HepG2 (cell line): ENCODE measurements around the gene NECTIN2. TPM values are rescaled to one million over a fixed set of nuclear protein-coding genes. Genes with fewer than 3 reads are reported as not detected.
A peak's percentile ranks its signal among the peaks of the same experiment; 100 is the strongest.

Experiments used
- ASH2L ChIP-seq: fragments of 300-600, 200-600 bp; sonication (generic); IDR thresholded peaks from 2 replicates; pipeline ENCODE4 v1.7.0; 2017; ENCODE audit warnings: low read depth, mild to moderate bottlenecking, moderate library complexity, mixed read lengths, low read length; ENCODE audit not compliant: insufficient read length
- CHD2 ChIP-seq: IDR thresholded peaks from 2 replicates; pipeline ENCODE4 v1.6.1; 2011; ENCODE audit warnings: low read depth, low read length, improper control_type of control experiment
- HDAC1 ChIP-seq: sonication (generic); formaldehyde crosslinking; IDR thresholded peaks from 2 replicates; pipeline ENCODE4 v1.5.1; 2020; ENCODE audit warnings: mild to moderate bottlenecking, missing genetic modification reagents
- HDAC2 ChIP-seq: sonication (generic); formaldehyde crosslinking; IDR thresholded peaks from 2 replicates; pipeline ENCODE4 v1.4.0; 2020; ENCODE audit warnings: missing genetic modification reagents
- HNRNPL ChIP-seq: fragments of 200-400 bp; formaldehyde crosslinking; IDR thresholded peaks from 2 replicates; pipeline ENCODE4 v1.6.1; 2017; ENCODE audit warnings: mild to moderate bottlenecking, low read depth, low read length
- MED1 ChIP-seq: sonication (generic); formaldehyde crosslinking; IDR thresholded peaks from 2 replicates; pipeline ENCODE4 v1.4.0; 2020; ENCODE audit warnings: missing genetic modification reagents
- MTA1 ChIP-seq: sonication (generic); formaldehyde crosslinking; IDR thresholded peaks from 2 replicates; pipeline ENCODE4 v1.4.0; 2020; ENCODE audit warnings: missing genetic modification reagents, mild to moderate bottlenecking, borderline replicate concordance
- NFIC ChIP-seq: IDR thresholded peaks from 2 replicates; pipeline ENCODE4 v1.6.1; 2012; ENCODE audit warnings: mild to moderate bottlenecking, low read length, inconsistent platforms
- RCOR2 ChIP-seq: IDR thresholded peaks from 2 replicates; pipeline ENCODE4 v1.6.1; 2016; ENCODE audit warnings: missing biosample characterization, missing genetic modification reagents
- RXRB ChIP-seq: IDR thresholded peaks from 2 replicates; pipeline ENCODE4 v1.6.1; 2016; ENCODE audit warnings: borderline replicate concordance, missing genetic modification reagents, missing compliant biosample characterization
- SALL1 ChIP-seq: sonication (generic); formaldehyde crosslinking; IDR thresholded peaks from 2 replicates; pipeline ENCODE4 v1.8.0; 2022; ENCODE audit warnings: mild to moderate bottlenecking, missing genetic modification reagents
- SATB2 ChIP-seq: sonication (generic); formaldehyde crosslinking; IDR thresholded peaks from 2 replicates; pipeline ENCODE4 v1.5.0; 2020; ENCODE audit warnings: missing genetic modification reagents
- ZBTB2 ChIP-seq: sonication (generic); formaldehyde crosslinking; IDR thresholded peaks from 2 replicates; pipeline ENCODE4 v1.8.0; 2022; ENCODE audit warnings: low read depth, missing genetic modification reagents
- ZBTB3 ChIP-seq: sonication (generic); formaldehyde crosslinking; IDR thresholded peaks from 2 replicates; pipeline ENCODE4 v1.4.0; 2020; ENCODE audit warnings: low read depth, mild to moderate bottlenecking, moderate library complexity, missing genetic modification reagents, borderline replicate concordance
- ZBTB33 ChIP-seq: sonication (generic); formaldehyde crosslinking; IDR thresholded peaks from 2 replicates; pipeline ENCODE4 v1.4.0; 2020; ENCODE audit warnings: missing genetic modification reagents
- ZBTB38 ChIP-seq: sonication (generic); formaldehyde crosslinking; IDR thresholded peaks from 2 replicates; pipeline ENCODE4 v1.5.1; 2020; ENCODE audit warnings: mild to moderate bottlenecking, missing genetic modification reagents
- ZBTB4 ChIP-seq: sonication (generic); formaldehyde crosslinking; IDR thresholded peaks from 2 replicates; pipeline ENCODE4 v1.4.0; 2020; ENCODE audit warnings: missing genetic modification reagents, mild to moderate bottlenecking, borderline replicate concordance
- ZBTB44 ChIP-seq: sonication (generic); formaldehyde crosslinking; IDR thresholded peaks from 2 replicates; pipeline ENCODE4 v1.4.0; 2020; ENCODE audit warnings: missing genetic modification reagents
- ZNF205 ChIP-seq: IDR thresholded peaks from 2 replicates; pipeline ENCODE4 v1.6.1; 2018; ENCODE audit warnings: missing biosample characterization, missing genetic modification reagents
- ZNF552 ChIP-seq: sonication (generic); formaldehyde crosslinking; IDR thresholded peaks from 2 replicates; pipeline ENCODE4 v1.9.0; 2022; ENCODE audit warnings: missing genetic modification reagents, mild to moderate bottlenecking, borderline replicate concordance
- ZSCAN20 ChIP-seq: sonication (generic); formaldehyde crosslinking; IDR thresholded peaks from 2 replicates; pipeline ENCODE4 v1.4.0; 2020; ENCODE audit warnings: missing genetic modification reagents, mild to moderate bottlenecking, borderline replicate concordance
- polyA plus RNA-seq, 8 experiments: library from polyadenylated mRNA; depleted of rRNA in 3 of 8; stranded (reverse) in 7 of 8; unstranded in 1 of 8; fragments of >200 nt; fragmentation: Illumina TruSeq in 4 of 8; extraction: Trizol in 4 of 8; gene quantifications; 2 replicates each; pipeline versions ENCODE4 v1.2.1 to v1.2.3, GENCODE V29; 2011 to 2016; ENCODE audit warnings: low read depth in 4 of 8, missing spikeins in 1 of 8, mixed read lengths in 1 of 8; ENCODE audit not compliant: insufficient read depth in 1 of 8
- total RNA-seq, 5 experiments: library from RNA; depleted of rRNA; stranded (reverse); fragments of >200 nt; fragmentation: Illumina TruSeq; extraction: Trizol; gene quantifications; 2 replicates each; pipeline ENCODE4 v1.2.3, GENCODE V29; 2016; ENCODE audit warnings: low read depth in 1 of 5
- TF ChIP-seq, protein P1 (sequence below): sonication (generic); formaldehyde crosslinking; IDR thresholded peaks from 2 replicates; pipeline ENCODE4 v1.5.0; 2020; ENCODE audit warnings: missing genetic modification reagents

The NECTIN2 gene
- total and polyA plus RNA-seq, 2 of the 13 experiments (the other 11 are each of a cell fraction or from before 2014, with no cell fraction given), result 75.4 to 114 TPM

DNA sequence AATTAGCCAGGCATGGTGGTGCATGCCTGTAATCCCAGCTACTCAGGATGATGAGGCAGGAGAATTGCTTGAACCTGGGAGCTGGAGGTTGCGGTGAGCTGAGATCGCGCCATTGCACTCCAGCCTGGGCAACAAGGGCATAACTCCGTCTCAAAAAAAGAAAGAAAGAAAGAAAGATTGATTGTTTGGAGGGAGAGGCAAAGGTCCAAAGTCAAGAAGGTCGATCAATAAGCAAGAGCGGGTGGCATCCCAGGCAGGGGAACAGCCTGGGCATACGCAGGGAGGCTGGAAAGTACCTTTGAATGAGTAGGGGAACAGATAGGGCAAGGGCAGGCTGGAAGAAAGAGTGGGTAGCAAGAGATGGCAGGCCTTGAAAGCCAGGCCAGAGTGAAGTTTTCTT lies 84.0 kb downstream of the NECTIN2 start (continued):
- no peak for TF ChIP-seq ZSCAN20 (CRISPR knock-in tag)
- TF ChIP-seq ZBTB4 (CRISPR knock-in tag), result peak; percentile 81; the same call in 1 of the 2 replicates
- no peak for TF ChIP-seq ZBTB44 (CRISPR knock-in tag)
- TF ChIP-seq MED1, result 0 out of 2 replicates have a peak, but pooled peaks have one; percentile 14
- TF ChIP-seq ZNF552 (CRISPR knock-in tag), result no peak
- TF ChIP-seq ZBTB33 (CRISPR knock-in tag), result peak; percentile 93
- TF ChIP-seq, protein P1, sequence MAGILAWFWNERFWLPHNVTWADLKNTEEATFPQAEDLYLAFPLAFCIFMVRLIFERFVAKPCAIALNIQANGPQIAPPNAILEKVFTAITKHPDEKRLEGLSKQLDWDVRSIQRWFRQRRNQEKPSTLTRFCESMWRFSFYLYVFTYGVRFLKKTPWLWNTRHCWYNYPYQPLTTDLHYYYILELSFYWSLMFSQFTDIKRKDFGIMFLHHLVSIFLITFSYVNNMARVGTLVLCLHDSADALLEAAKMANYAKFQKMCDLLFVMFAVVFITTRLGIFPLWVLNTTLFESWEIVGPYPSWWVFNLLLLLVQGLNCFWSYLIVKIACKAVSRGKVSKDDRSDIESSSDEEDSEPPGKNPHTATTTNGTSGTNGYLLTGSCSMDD, result no peak
- no peak for TF ChIP-seq ZBTB2 (CRISPR knock-in tag)
- TF ChIP-seq CHD2, result no peak
- TF ChIP-seq ZBTB3 (CRISPR knock-in tag), result no peak
- TF ChIP-seq ZBTB38 (CRISPR knock-in tag), result peak; percentile 86
- 0 out of 2 replicates have a peak, but pooled peaks have one; percentile 31 for TF ChIP-seq RCOR2
- TF ChIP-seq HNRNPL, result 0 out of 2 replicates have a peak, but pooled peaks have one; percentile 51
- TF ChIP-seq MTA1 (CRISPR knock-in tag), result 0 out of 2 replicates have a peak, but pooled peaks have one; percentile 24
- peak; percentile 15; the same call in 1 of the 2 replicates for TF ChIP-seq HDAC2 (CRISPR knock-in tag)
- TF ChIP-seq NFIC, result no peak
- TF ChIP-seq ZNF205, result no peak
- peak; percentile 38; the same call in 1 of the 2 replicates for TF ChIP-seq SALL1 (CRISPR knock-in tag)
- TF ChIP-seq HDAC1, result peak; percentile 47; the same call in 1 of the 2 replicates
- TF ChIP-seq ASH2L, result no peak
- TF ChIP-seq SATB2, result no peak
- TF ChIP-seq RXRB (CRISPR knock-in tag), result peak; percentile 27; the same call in 1 of the 2 replicates
